ENCODE measurements around the gene SPTB. TPM values are rescaled to one million over a fixed set of nuclear protein-coding genes. Genes with fewer than 3 reads are reported as not detected.

SPTB gene
- total RNA-seq, 1 donor from 2014 or later, result 0.23 TPM

- no peak for DNase-seq (ENCODE audit: extremely low read depth, low read depth, low spot score)
Measured at GRCh38 chr14:64757601-64758000, 122.1 kb downstream of the SPTB start.

- no peak for DNase-seq (ENCODE audit: extremely low read depth, low read depth, low spot score)
Measured at GRCh38 chr14:64756712-64757111, 123.0 kb downstream of the SPTB start.

DNA sequence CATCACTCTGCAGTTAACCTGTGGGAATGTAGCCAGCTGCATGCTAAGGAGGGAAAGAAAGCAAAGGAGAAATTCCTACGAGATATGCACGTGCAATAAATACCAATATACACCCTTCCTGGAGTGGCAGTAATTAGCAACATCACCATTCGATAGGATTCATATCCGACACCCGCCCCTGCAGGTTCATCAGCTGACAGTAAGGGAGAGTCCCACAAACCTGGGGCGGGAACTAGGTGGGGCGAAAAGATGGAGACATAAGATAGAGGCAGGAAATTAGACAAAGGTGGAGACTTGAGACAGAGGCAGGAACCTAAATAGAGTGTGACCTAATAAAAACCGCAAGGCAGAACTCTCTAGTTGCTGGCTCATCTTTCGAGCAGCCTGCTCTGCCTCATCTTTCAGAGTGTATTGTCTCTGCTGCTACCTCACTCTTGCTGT is 123.9 kb downstream of the SPTB start:
- no peak for DNase-seq (ENCODE audit: extremely low read depth, low read depth, low spot score)

- no peak for DNase-seq (ENCODE audit: extremely low read depth, low read depth, low spot score)
Measured at GRCh38 chr14:64754685-64755084, 125.0 kb downstream of the SPTB start.

DNA sequence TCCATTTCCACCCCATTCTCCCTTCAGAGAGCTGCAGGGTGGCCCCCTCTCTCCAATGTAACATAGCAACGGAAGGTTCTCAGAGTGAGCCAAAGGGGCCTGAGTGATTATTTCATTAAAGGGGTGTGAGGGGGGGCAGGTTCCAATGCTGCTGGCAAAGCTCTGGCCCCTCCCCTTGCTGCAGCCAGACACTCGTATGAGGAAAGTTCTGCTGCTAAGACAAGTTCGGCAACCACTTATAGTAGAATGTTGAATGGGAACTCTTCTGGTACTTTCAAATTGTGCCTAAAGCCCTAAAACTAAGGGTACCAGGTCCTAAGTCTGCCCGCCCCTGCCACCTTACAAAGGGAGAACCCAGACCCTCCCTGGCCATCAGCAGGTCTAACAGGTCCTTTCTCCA is 125.7 kb downstream of the SPTB start:
- DNase-seq (ENCODE audit: extremely low read depth, low read depth, low spot score), result no peak

DNA sequence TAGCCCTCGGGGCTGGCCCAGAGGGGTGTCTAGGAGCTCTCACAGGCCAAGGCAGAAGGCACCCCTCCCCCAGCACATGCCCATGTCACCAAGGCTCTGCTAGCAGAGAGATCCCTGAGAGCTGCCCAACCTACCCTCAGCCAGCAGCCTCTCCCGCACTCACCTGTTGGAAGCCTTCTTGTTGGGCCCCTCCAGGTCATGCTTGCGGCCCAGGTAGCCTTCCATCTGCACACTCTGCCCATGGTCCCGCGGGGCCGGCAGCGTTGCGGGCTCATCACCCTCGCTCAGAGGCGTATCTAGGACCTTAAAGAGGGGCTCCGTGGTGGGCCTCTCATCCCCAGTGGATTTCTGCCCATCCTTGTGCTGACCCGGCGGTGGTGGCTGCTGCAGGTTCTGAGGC is 126.3 kb downstream of the SPTB start:
- no peak for DNase-seq (ENCODE audit: extremely low read depth, low read depth, low spot score)

GRCh38 chr14:64752909-64753308 is 126.8 kb downstream of the SPTB start:
- DNase-seq (ENCODE audit: extremely low read depth, low read depth, low spot score), result no peak

- DNase-seq (ENCODE audit: extremely low read depth, low read depth, low spot score), result no peak
Measured at GRCh38 chr14:64748995-64749714, 130.6 kb downstream of the SPTB start.

GRCh38 chr14:64748521-64748920 is 131.2 kb downstream of the SPTB start:
- no peak for DNase-seq (ENCODE audit: extremely low read depth, low read depth, low spot score)

DNA sequence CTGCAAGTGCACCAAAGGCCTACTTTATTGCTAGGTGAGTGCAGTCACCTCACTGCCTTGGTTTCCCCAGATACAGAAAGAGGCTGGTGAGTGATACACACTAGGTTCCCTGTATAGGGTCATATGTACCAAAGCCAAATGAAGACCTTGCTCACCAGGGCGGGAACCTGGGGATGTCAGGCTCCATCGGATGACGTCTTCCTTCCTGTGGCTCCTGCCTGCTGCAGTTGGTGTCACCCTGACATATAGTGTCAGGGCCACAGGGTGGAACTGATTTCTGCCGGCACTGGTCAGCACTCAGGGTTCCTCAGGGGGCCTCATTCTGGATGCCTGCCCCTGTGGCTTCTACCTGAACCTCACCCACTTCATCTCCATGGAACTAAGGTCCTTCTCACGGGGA is 132.4 kb downstream of the SPTB start:
- no peak for DNase-seq (ENCODE audit: extremely low read depth, low read depth, low spot score)

DNA sequence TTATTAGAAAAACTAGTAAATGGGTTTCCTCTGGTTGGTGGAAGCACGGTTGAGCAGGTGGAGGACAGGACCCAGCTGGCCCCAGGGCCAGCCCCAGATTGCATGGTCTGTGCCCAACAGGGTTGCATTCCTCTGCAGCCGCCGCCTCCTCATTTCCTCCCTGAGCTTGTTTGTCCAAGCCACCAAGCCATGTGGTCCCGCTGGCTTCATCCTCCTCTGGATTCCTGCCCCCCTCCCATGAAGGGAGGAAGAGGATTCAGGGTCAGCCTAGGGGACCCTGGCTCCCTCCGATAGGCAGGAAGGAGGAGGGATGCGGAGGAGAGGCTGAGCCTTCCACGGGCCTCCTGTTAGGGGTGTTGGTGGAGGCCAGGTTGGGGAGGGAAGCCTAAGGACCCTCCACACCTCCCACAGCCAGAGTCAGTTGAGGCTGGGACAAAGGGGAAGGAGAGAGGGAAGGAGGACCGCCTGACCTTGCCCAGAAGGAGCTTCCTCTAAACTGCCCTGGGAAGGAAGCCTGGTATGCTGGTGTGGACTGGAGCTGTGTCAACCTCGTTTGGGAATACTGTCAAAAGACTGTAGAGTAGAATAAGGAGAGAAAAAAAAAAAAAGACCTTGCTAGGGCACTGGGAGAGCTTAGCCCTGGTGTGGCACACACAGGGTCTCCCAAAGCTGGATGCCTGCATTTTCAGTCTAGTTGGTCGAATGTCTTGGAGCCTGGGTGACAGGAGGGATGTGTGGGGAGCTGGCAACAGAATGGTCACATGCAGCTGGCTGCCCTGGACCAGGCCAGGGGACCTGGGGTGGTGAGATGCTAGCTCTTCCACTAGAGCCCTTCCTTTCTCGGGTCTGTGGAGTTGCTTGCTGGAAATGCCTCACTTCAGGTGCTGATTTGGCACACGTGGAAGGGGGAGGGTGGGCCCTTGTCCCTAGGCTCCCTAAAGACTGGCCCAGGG is 133.1 kb downstream of the SPTB start:
- DNase-seq (ENCODE audit: extremely low read depth, low read depth, low spot score), result no peak

- no peak for DNase-seq (ENCODE audit: extremely low read depth, low read depth, low spot score)
Measured at GRCh38 chr14:64745511-64746091, 134.1 kb downstream of the SPTB start.

- DNase-seq (ENCODE audit: extremely low read depth, low read depth, low spot score), result no peak
Measured at GRCh38 chr14:64743061-64743460, 136.6 kb downstream of the SPTB start.

DNA sequence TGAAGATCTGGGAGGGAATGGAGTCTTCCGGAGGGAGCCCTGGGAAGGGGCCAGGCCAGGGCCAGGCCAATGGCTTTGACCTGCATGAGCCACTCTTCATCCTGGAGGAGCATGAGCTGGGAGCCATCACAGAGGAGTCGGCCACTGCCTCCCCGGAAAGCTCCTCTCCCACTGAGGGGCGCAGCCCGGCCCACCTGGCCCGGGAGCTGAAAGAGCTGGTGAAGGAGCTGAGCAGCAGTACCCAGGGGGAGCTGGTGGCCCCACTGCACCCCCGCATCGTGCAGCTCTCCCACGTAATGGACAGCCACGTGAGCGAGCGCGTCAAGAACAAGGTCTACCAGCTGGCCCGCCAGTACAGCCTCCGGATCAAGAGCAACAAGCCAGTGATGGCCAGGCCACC is 137.7 kb downstream of the SPTB start:
- DNase-seq (ENCODE audit: extremely low read depth, low read depth, low spot score), result no peak

GRCh38 chr14:64741200-64741599 is 138.5 kb downstream of the SPTB start:
- DNase-seq (ENCODE audit: extremely low read depth, low read depth, low spot score), result no peak

DNA sequence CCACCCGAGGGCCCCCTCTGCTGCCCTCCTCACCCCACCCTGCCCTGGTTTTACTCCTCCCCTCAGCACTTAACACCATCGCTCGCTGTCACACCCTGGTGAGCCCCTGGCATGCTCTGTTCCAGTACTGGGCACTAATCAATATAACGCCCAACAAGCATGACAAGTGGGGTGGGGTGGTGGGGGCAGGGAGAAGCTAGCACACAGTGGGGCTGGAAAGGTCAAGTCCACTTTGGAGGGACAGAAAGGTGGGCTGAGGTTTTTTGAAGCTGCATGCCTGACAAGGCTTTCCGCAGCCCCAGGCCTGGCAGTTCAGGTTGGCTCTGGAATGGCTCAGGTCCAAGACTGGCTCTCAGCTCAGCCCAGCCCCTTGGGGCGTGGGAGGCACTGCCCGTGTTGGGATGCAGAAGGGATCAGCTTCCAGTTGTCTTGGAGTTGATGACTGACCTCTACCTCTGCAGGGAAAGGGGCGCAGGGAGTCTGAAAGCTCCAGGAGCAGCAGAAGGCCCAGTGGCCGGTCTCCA is 141.4 kb downstream of the SPTB start:
- DNase-seq (ENCODE audit: extremely low read depth, low read depth, low spot score), result no peak

DNA sequence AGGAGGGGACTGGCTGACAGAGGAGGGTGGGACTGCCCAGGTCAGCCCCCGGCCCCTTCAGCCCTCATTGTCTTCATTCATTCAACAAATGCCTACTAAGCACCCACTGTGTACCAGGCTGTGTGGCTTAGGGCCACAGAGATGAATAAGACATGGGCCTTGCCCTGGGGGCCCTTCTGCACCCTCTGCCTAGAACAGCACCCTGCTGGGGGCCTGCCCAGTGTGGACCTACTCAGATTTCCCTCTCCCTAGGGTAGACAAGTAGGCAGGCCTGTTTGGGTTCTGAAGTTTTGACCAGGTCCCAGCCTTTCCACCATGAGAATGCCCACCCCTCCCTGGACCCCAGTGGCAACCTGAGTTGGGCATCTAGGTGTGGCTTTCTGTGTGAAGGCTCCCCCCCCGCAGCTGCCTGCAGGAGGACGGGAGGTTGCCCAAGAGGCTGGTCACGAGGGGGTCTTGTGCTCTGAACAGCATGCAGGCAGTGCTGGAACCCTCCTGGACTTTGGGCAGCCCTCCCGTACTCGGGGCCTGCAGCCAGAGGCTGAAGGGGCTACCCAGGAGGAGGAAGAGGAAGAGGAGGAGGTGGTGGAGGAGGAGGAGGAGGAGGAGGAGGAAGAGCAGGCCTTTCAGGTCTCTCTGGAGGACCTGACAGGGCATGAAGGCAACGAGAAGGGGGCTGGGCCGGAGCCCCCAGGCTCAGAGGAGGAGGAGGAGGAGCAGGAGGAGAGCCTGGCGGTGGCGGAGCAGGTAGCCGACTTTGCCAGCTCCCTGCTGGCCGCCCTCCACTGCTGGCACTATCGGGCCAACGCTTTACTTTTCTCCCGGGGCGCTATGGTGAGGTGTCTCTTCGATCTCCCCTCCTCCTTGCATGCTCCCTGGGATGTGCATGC is 142.1 kb downstream of the SPTB start:
- no peak for DNase-seq (ENCODE audit: extremely low read depth, low read depth, low spot score)

DNA sequence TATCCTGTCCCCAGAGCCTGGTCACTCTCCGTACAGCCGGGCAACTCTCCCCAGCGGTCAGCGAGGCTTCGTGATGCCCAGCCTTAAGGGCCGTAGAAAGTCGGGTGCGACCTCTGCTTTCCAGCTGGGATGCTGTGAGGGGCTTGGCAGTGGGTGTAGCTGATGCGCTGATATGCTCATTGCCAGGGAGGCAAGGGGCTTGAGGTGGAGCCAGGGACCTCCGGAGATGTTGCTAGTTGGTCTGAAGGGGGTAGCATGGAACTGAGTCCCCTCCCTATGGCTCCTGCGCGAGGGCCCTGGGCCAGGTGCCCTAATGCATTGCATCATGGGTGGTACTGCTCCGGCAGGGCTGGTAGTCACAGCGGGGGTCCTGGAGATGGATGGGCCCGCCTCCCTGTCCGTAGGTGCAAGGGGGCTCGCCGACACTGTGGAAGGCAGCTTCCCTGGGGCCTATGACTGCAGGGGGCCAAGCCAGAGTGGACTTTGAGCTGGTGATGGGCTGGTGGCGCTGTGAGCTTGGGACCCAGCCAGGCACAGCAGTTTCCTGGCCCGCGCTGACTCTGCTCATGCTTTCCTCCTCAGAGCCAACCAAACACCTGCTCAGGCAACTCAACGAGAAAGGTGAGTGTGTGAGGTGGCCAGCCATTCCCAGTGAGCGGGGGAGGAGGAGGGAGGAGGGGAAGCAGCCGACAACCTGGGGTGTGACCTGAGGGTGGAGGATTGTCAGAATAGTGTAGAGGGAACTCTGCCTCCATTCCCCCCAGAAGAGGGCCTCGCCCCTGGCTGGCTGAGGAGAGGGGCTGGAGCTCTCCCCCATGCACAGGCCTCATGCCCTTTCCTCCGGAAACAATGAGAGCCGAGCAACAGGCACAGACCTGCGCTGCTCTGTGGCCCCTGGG is 143.2 kb downstream of the SPTB start:
- no peak for DNase-seq (ENCODE audit: extremely low read depth, low read depth, low spot score)

DNA sequence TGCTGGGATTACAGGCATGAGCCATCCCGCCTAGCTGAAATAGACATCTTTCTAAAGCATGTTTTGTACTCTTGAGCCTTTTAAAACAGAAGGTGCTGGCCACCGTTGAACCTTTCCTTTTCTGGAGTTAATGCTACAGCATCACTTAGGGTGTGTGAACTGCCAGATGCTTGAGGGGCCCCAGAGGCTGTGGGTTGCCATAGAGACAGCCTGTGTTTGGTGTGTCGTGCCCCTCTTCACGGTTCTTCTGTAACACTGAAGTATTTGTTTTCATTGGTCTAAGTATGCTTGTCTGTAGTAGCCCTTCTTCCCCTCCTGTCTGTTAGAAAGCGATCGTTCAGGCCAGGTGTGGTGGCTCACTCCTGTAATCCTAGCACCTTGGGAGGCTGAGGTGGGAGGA is 144.7 kb downstream of the SPTB start:
- DNase-seq (ENCODE audit: extremely low read depth, low read depth, low spot score), result no peak

All from glomerular endothelial cell (primary cell).